HG02973 (cell line): Measurements from ENCODE around the gene FOXP1.
"Not testable (repeated sequence)": the region's sequence is repeated elsewhere in the genome, so short reads cannot be mapped to it uniquely, and the experiment has no call there.

Experiments
- ATAC-seq: cut with Tn5 transposase; IDR thresholded peaks from one replicate; pipeline ENCODE4 v1.9.1; 2021; ENCODE audit warnings: moderate library complexity; ENCODE audit not compliant: unreplicated experiment

Gene FOXP1

DNA sequence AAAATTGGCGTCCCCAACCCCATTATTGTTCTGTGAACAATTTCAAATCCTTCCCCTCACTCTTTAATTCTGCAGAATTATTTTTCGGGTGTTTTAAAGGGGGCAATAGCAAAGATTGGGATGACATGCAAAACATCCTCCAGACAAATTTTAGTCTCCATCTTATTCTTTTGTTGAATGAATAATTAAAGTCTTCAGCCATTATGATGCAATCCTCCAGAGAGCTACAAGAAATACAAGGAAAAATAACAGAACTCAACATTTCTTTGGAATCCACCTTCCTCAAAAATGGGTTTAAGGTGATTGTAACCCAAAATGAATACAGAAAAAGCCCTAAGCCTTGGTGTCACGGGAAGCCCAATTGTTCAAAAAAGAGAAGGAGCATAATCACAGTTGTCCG lies 49.9 kb downstream of the FOXP1 start:
- no peak for ATAC-seq

DNA sequence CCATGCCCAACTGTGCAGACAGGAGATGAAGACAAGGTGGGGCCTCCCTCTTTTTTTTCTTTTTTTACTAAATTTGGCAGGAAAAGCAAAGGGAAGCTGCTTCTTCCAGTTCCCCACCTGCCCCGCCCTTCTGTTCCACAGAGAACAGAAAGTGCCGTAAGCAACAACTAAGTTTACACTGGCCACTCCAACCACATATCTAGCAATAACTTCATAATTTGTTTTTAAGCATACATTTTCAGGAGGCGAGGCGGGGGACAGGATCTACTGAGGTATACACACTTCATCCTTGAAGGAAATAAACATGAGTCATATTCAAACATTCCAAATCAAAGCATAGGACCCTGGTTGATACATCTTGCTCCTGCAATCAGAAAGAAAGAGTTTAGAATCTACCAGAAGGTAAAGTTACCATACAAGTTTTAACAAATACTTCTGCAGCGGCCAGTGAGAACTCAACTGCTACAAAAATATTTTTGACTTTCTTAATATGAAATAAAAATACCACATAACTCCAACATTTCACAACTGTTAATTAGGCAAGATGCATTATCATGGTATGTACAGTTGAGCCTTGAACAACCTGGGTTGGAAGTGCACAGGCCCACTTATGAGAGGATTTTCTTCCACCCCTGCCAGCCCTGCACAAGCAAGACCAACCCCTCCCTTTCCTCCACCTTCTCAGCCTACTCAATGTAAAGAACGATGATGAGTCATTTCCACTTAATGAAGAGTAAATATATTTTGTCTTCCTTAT lies 50.7 kb downstream of the FOXP1 start:
- no peak for ATAC-seq

DNA sequence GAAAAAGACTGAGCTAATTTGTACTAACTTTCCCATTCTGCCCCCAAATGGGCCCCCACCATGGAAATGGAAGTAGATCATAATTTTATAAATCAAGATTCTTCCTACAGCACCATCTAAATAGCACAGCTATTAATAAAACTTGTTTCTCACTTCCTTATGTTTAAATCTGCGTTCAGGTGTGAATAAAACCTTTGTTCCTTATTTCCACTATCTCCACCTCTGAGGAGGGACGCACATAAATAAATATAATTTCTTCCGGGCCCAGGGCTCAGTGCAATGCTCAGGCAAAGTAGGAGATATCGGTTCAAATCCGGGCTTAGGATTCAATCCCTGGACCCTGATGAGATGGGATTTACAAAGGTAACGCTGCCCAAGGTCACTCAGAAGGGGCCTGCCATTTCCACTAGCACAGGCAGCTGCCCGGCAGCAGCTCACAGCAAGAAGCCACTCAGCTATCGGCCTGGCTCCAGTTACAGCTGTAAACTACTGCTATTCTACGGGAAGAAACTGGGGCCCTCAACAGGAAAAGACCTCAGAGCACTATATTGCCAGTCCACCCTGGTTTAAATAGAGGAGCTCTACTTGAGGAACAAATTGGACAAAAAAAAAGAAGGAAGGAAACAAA lies 52.5 kb downstream of the FOXP1 start:
- no peak for ATAC-seq

DNA sequence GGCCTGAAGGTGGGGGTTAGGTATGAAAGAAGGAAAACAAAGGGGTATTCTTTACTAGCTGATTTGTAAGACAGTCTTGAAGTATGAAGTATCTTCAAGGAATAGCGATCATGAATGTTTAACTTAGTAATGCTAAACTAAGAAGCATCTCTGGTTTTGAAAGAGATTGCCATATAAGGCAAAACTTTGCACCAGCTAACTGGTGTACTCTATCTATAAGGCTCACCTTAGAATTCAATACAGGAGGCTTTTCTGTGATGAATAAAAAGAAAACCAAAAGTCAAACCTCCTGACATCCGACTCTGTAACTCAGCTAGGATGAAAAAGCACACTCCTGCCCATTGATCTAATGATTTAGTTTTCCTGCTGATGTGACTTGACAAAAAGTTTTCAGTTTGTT lies 54.7 kb downstream of the FOXP1 start:
- ATAC-seq = no peak

DNA sequence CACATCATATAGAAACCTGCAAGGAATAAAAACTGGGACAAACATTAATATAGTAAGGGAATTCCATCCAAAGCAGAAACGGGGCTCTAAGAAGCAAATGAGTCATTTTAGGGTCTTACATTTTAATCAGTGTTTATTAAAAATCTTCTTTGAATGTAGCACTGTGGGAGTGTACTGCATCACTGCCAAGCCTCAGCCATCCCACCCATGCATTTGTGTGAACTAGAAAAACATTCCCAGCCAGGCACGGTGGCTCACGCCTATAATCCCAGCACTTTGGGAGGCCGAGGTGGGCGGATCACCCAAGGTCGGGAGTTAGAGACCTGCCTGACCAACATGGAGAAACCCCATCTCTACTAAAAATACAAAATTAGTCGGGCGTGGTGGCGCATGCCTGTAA lies 57.1 kb downstream of the FOXP1 start:
- ATAC-seq = not testable (repeated sequence)

DNA sequence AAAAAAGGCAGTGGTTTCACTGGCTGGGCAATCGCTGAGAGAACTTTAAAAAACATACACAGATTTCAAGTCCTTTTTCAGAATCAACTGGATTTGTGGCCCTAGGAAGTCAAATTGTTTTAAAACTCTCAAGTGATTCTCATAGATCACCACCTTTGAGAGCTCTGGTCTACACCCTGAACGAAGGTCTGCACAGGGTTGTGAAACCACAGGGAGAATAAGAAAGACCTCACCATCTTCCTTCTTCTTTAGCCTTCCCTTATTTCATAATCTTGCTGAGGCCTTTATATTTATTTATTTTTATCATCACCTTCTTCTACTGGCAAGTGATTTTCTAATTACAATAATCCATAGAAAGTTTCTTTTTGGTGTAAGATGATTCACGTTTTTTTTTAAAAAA lies 58.1 kb downstream of the FOXP1 start:
- no peak for ATAC-seq

DNA sequence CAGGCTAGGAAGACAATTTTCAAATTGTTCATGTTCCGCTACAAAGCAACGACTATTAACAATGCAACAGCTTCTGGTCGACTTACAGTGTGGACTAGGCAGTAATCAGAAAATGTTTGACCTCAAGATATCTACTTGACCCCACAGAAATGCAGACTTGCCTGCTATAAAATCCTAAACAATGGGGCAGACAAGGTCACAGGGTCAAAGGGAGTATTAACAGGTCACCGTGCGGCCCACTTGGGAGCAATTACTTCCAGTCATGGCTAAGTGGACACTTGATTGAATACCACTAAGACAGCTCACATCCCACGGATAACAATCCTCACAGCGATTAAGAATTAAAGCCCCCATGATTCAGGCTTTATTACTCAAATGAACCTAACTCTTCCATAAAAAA lies 58.9 kb downstream of the FOXP1 start:
- no peak for ATAC-seq

DNA sequence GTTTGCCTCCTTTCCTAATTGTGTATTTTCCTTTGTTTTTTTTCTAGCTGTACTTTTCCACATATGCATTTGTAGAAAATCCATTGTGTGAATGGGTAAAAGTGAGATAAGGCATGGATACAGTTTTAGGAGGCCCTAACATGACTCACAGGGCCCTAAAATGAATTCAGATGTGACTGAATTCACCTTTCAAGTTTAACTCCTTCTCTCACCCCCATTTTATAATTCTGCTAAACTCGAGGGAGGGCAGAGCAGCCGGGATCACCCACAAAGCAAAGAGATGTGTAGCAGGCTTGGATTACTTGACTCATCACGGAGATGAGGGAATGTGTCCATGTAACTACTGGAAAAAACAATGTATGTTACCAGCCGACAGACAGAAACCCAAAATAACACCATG lies 59.9 kb downstream of the FOXP1 start:
- ATAC-seq = no peak

DNA sequence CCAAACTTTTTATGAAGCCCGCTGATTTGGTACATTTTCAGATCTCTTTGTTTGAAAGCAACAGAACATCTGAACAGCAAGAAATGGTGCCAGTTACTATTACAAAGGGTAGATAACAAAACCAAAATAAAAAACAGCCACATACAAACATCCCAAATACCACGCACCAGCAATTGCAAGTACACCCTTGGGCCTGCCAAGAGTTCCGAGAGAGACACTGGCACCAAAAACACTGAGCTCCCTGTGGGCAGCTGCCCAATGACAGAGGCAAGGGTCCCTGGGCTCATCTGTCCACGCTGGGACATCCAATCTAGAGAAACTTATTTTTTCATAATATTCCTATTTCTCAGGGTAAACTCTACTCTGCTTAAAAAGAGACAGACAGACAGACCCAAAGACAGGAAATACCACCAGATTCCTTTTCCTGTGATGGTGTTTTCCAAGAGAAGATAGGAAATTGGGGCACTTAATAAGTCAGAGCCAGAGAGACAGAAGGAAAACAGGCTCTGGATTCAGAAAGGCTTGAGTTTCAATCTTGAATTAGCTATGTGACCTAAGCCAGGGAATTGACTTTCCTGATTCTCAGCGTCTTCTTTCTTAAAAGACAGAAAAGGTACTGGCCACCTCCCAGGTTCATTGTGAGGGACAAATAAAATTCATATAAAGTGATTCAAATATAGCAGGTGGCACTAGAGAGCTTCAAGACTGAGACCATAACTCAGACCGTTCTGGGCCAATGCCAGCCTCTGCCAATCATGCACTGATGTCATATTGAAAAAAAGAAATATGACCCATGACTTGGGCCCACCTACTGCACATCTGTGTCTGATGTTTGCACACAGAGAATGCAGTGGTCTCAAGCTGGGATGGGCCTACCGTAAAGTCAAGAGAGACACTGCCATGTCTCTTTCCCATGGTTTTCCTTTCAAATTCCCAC lies 61.3 kb downstream of the FOXP1 start:
- ATAC-seq = no peak

DNA sequence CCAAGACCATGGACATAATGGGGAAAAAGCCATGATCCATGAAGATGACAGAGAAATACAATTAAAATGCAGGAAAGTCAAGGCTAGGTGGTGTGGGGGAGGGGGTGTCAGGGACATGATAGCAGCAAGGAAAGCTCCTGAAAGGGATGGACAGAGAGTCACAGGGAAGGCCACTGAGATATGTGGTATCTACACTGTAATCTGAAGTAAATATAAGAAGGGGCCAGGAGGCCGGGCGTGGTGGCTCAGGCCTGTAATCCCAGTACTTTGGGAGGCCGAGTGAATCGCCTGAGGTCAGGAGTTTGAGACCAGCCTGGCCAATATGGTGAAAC lies 62.5 kb downstream of the FOXP1 start:
- no peak for ATAC-seq

DNA sequence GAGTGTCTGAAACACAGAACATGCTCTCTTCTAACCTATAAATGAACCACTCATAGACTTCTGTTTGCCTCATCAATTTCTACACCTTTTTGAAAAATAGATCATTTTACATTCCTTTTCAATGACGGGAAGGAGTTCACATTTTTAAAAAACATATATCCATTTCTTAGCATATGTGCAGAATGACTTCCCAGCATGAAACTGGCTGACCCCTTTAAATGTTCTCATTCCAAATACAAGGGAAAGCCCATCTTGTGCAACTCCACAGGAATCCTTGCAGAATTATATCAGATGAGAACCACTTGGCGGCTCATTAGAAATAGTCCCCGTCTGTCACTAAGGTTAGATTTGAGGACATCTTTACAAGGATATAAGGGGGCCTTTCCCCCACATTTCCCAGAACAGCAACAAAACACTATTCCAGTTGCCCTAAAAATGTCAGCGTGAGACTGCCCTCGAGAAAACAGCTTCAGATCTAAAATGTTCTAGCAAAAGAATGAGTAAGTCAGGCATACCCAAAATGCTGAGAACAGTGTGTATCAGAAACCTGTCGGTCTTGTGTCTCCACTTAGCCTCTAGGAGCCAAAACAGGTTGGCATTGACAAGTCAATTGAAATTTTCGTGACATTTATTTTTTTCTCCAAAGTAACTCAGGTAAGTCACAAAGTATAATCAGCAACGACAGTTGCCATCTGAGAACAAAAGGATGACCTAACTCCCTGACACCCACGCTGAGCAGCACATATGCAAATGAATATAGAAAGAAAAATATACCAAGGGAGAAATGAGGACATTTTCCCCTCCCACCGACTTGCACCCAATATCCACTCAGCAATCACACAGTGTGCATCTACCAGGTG lies 63.1 kb downstream of the FOXP1 start:
- no peak for ATAC-seq

DNA sequence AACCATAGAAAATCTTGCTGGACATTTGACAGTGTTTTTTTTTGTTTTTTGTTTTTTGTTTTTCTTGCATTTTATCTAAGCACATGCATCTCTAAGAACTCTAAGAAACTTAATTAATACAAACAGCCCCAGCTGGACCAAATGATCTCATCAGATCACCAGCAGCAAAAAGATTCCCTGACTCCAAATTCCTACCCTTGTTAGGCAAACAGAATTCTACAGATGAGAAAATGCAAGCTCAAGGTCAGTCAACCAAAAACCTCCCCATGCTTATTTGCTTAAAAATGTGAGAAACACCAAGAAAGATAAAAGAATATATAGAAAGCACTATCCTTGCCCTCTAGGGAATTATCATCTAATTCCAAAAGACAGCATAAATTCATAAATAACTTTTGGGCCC lies 65.4 kb downstream of the FOXP1 start:
- no peak for ATAC-seq

DNA sequence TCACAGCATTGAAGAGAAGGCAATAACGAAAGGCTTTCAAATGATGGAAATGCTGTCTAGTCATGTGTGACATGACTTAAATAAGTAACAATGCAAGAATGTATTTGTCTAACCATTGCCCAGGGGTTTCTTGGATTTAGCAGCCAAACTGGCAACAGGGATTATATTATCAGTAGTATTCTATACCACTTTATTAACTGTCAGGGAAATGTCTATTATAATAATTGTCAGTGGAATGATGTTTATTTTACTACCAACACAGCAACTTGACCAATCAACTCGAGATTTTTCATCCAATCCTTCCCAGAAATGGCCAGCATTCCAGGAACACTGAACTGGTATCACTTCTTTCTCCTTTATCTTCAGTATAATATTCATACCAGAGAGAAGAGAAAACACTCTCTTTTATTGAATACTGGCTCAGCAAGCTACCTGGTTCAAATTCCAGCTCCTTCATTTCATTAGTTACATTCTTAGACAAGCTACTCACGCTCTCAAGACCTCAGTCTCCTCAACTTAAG lies 66.2 kb downstream of the FOXP1 start:
- no peak for ATAC-seq

DNA sequence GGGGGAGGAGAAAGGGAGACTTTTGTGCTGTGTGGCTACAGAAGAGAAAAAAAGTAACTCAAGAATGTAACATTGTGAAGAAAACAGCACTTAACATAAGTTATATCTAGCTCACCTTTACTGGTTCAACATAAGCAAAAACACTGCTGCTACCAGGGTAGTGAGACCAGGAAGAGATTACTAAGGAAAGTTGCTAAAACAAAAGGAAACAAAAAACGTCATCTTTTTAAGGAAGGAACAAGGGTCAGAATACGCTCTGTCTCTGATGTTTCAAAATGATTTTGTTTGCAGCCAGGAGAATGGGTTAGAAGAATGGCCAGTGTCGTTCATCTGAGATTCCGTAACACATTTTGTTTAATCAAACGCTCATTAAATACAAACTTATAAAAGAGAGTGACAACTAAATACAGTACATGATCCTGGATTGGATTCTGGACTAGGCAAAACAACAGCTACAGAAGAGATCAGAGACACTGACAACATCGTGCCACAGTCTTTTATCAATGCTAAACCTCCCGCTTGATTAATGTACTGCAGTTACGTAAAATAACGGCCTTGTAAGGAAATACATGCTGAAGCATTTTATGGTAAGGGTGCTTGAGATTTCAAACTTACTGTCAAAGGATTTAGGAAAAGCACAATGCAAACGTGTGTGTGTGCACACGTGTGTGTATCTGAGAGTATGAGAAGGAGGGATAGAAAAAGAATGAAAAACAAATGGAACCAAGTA lies 67.7 kb downstream of the FOXP1 start:
- no peak for ATAC-seq

DNA sequence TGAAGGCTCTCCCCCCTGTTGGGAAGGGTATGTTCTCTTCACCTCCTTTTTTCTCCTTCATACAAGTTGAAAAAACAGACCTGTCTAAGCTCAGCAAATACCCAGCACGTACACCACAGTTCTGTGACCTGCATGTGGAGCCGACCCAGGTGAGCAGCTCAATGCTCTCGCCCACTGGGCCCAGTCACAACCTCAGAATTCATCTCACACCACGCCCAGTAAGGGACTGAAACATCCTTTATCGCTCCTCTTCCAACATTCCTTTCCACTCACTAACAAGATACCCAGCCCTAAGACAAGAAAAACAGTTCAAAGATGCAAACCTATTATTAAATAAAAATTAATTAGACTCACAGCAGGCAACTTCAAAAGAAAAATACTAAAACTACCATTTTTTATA lies 68.9 kb downstream of the FOXP1 start:
- ATAC-seq = no peak

DNA sequence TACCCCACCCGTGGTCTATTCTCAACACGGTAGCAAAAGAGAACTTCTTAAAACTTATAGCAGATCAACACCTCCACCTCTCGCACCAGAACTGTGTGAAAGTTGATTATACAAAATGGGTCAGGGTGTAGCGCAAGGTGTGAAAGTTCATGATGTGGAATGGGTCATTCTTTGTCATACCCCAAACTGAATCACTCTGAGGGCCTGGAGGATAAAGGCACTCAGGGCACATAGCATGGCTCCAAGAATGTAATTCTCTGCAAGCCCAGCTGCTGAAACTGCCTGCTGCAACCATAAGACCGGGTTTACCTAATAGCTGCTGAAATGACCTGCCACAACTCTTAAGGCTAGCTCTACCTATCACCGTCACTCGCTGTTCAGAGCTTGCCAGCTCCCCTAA lies 70.0 kb downstream of the FOXP1 start:
- ATAC-seq = no peak

DNA sequence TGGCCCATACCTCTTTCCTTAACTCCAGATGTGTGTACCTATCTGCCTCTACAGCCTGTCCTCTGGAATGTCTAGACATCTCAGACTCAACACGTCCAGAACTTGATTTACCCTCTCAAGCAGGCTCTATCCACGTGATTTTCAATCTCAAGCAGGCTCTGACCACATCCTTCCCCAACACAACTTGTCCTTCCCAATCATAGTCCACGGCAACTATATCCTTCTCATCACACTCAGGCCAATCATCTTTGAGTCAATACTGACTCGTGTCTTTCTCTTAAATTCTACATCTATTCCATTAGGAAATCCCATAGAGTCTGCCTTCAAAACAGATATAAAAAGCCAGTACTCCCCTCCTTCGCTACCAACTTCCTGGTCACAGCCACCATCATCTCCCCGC lies 70.4 kb downstream of the FOXP1 start:
- no peak for ATAC-seq

DNA sequence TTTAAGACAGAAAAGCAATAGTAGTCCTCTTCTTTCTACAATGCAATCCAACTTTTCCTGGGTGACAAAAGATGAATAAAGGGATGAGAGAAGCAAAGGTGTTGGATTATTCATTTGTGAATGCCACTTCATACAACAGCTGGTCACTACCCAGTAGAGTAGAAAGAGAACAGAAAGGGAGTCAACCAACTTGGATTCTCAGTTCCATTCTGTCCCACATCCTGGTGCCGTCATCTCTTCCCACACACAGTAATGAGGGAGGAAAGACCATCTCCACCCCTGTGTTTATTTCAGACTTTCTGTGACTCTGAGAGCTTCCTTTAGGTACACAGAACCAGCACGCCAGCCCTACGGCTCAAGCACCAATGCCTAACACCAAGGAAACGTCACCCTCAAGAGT lies 71.0 kb downstream of the FOXP1 start:
- no peak for ATAC-seq

DNA sequence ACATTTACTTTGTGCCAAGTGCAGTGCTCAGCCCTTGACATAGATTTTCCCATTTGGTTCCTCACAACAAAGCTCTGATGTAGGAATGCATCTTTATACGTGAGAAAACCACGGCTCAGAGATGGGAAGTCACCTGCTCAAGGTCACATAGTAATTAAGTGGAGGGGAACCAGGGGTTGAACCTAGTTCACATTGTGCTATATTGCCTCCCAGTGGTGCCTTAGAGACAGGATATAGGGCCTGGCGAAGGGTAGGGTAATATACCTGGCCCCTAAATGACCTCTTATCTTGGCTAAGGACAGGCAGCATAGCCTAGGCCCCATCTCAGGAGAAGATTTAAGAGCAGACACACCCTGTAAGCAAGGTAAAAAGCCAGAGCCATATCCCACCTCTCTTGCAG lies 71.5 kb downstream of the FOXP1 start:
- no peak for ATAC-seq

DNA sequence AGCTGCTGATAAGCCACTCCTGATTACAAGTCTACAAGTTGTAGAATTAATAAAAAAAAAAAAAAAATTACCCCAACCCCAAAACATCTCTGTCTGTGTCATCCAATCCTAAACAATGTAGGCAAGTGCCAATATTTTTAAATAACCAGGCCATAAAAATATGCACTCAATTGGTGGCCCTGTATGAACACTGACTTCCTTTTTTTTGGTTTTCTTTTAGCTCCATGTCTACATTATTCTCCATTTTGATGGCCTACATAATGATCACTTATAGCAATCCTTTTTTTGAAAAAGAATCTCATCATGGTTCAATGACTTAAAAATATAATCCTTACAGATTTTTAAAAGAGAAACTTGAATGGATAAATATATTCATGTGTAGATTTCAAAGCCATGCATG lies 72.1 kb downstream of the FOXP1 start:
- no peak for ATAC-seq
